HG03196 (cell line): ENCODE measurements around the gene WDR36.

Source experiments
- ATAC-seq: cut with Tn5 transposase; IDR thresholded peaks from one replicate; pipeline ENCODE4 v1.9.1; 2021; ENCODE audit not compliant: unreplicated experiment

WDR36 gene

GRCh38 chr5:111099058-111099778, 7.1 kb downstream of the WDR36 start:
- no peak for ATAC-seq

GRCh38 chr5:111106320-111106948, 14.3 kb downstream of the WDR36 start:
- ATAC-seq = no peak

GRCh38 chr5:111107371-111107770, 15.2 kb downstream of the WDR36 start:
- no peak for ATAC-seq

GRCh38 chr5:111111956-111112355, 19.8 kb downstream of the WDR36 start:
- ATAC-seq = no peak

- ATAC-seq = no peak
These were observed 21.5 kb downstream of the WDR36 start for GRCh38 chr5:111113678-111114077.

- no peak for ATAC-seq
These were observed 23.1 kb downstream of the WDR36 start for GRCh38 chr5:111115229-111115628.

GRCh38 chr5:111116550-111116949, 24.4 kb downstream of the WDR36 start:
- no peak for ATAC-seq

GRCh38 chr5:111117136-111117535, 25.0 kb downstream of the WDR36 start:
- ATAC-seq = no peak

- ATAC-seq = no peak
These were observed 27.1 kb downstream of the WDR36 start for GRCh38 chr5:111119221-111119620.

GRCh38 chr5:111119856-111120255, 27.7 kb downstream of the WDR36 start:
- ATAC-seq = no peak

GRCh38 chr5:111120911-111121310, 28.8 kb downstream of the WDR36 start:
- ATAC-seq = no peak

GRCh38 chr5:111121926-111122325, 29.8 kb downstream of the WDR36 start:
- no peak for ATAC-seq

- peak; percentile 43 for ATAC-seq
These were observed 30.2 kb downstream of the WDR36 start for GRCh38 chr5:111122398-111122797.

- no peak for ATAC-seq
These were observed 32.6 kb downstream of the WDR36 start for GRCh38 chr5:111124793-111125192.

- ATAC-seq = no peak
These were observed 34.7 kb downstream of the WDR36 start for GRCh38 chr5:111126896-111127295.

- ATAC-seq = no peak
These were observed 35.5 kb downstream of the WDR36 start for GRCh38 chr5:111127453-111128195.

- no peak for ATAC-seq
These were observed 37.8 kb downstream of the WDR36 start for GRCh38 chr5:111129938-111130337.

- ATAC-seq = no peak
These were observed 39.2 kb downstream of the WDR36 start for GRCh38 chr5:111131356-111131755.

- ATAC-seq = no peak
These were observed 39.9 kb downstream of the WDR36 start for GRCh38 chr5:111132076-111132475.

- ATAC-seq = no peak
These were observed 40.7 kb downstream of the WDR36 start for GRCh38 chr5:111132731-111133435.

- ATAC-seq = no peak
These were observed 41.2 kb downstream of the WDR36 start for GRCh38 chr5:111133436-111133751.

- ATAC-seq = no peak
These were observed 41.9 kb downstream of the WDR36 start for GRCh38 chr5:111134087-111134486.
